K562 treated with DMSO at 1 percent for 4 hours (cell line): ENCODE measurements around the gene TSEN34. TPM values are rescaled to one million over a fixed set of nuclear protein-coding genes. Genes with fewer than 3 reads are reported as not detected.

ENCODE experiments used
- total RNA-seq: library from RNA; unstranded; fragments of 300-600 nt; gene quantifications from 2 replicates; pipeline ENCODE4 v1.2.3, GENCODE V29; 2022; ENCODE audit not compliant: insufficient read depth

The TSEN34 gene
- 50.4 and 59.5 TPM in 2 replicates for total RNA-seq

GRCh38 chr19:54191011-54191810 lies at the start of gene TSEN34:
Gene TSEN34 (plus strand): TSS chr19:54191308. CDS start chr19:54191365, 57 bp downstream.

GRCh38 chr19:54159352-54160181 lies 31.5 kb upstream of the TSEN34 start, which contains the start of gene LENG1:
Gene LENG1 (minus strand): TSS chr19:54159721. CDS start chr19:54159695, 26 bp downstream.

GRCh38 chr19:54172471-54173358 lies 18.4 kb upstream of the TSEN34 start, which contains the start of gene TMC4:
Gene TMC4 (minus strand): TSS chr19:54173160. CDS start chr19:54173117, 43 bp downstream.

GRCh38 chr19:54189145-54189734 lies 1.9 kb upstream of the TSEN34 start, which contains the start of gene MBOAT7:
Gene MBOAT7 (minus strand): TSS chr19:54189580. CDS start chr19:54188508, 1,072 bp downstream.

GRCh38 chr19:54222474-54223276 lies 31.6 kb downstream of the TSEN34 start, which contains the start of gene LILRB3:
Gene LILRB3 (minus strand): TSS chr19:54223007. CDS start chr19:54222976, 31 bp downstream.

DNA sequence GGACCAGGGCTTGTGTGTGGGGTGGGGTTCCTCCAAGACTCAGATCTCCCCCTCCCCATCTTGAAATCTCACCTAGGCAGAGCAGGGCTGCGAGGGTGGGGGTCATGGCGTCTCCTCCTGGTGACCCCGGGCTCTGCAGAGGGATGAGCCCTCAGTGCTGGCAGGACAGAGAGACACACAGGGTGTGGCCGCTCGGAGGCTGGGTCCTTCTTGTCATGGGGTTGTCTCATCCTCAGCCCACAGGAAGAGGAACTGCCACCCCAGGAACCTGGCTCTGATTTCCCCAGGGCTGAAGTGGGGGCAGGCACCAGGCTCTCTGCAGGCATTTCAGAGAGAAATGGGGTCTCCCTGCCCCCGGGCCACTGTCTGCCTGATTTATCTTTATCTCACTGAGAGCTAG lies 51.5 kb downstream of the TSEN34 start, which contains the start of gene LILRA6:
LILRA6 (minus strand) TSS at position 145 of the 400 bp plus-strand sequence.

Other genes with a start within 250 kb of the TSEN34 start
- not detected in 2 replicates for gene CACNG8, start 228.4 kb upstream of the TSEN34 start, total RNA-seq
- not detected in 2 replicates for gene CACNG6, start 199.7 kb upstream of the TSEN34 start, total RNA-seq
- not detected in 2 replicates for gene VSTM1, start 127.4 kb upstream of the TSEN34 start, total RNA-seq
- gene TARM1, start 109.9 kb upstream of the TSEN34 start, total RNA-seq, result not detected in 2 replicates
- 2.3 and 3.6 TPM in 2 replicates for gene OSCAR, start 90.5 kb upstream of the TSEN34 start, total RNA-seq
- gene NDUFA3, start 88.5 kb upstream of the TSEN34 start, total RNA-seq, result 61.7 and 117 TPM in 2 replicates
- gene TFPT, start 75.7 kb upstream of the TSEN34 start, total RNA-seq, result 7.9 and 11.9 TPM in 2 replicates
- gene PRPF31, start 75.6 kb upstream of the TSEN34 start, total RNA-seq, result 62.7 and 68.2 TPM in 2 replicates
- gene CNOT3, start 53.5 kb upstream of the TSEN34 start, total RNA-seq, result 73.8 and 80.3 TPM in 2 replicates
- 3.8 and 4.4 TPM in 2 replicates for gene LENG1, start 31.6 kb upstream of the TSEN34 start, total RNA-seq
- gene TMC4, start 18.1 kb upstream of the TSEN34 start, total RNA-seq, result 0.71 TPM in 1 of 2 replicates, not detected in the other
- 219 and 267 TPM in 2 replicates for gene MBOAT7, start 1.7 kb upstream of the TSEN34 start, total RNA-seq
- gene RPS9, start 9.6 kb downstream of the TSEN34 start, total RNA-seq, result 6,479 and 6,972 TPM in 2 replicates
- gene LILRB3, start 31.7 kb downstream of the TSEN34 start, total RNA-seq, result not detected in 2 replicates
- not detected in 2 replicates for gene LILRA6, start 51.5 kb downstream of the TSEN34 start, total RNA-seq
- not detected in 2 replicates for gene LILRB5, start 66.0 kb downstream of the TSEN34 start, total RNA-seq
- gene LILRB2, start 89.8 kb downstream of the TSEN34 start, total RNA-seq, result not detected in 2 replicates
- gene LILRA5, start 121.9 kb downstream of the TSEN34 start, total RNA-seq, result not detected in 2 replicates
- not detected in 2 replicates for gene LILRA4, start 147.9 kb downstream of the TSEN34 start, total RNA-seq
- gene LAIR1, start 173.6 kb downstream of the TSEN34 start, total RNA-seq, result not detected in 2 replicates
- not detected in 2 replicates for gene TTYH1, start 224.2 kb downstream of the TSEN34 start, total RNA-seq